ENCODE data around the gene KCNJ9.
"Not testable (repeated sequence)": the region's sequence is repeated elsewhere in the genome, so short reads cannot be mapped to it uniquely, and the experiment has no call there.

KCNJ9 gene

DNA sequence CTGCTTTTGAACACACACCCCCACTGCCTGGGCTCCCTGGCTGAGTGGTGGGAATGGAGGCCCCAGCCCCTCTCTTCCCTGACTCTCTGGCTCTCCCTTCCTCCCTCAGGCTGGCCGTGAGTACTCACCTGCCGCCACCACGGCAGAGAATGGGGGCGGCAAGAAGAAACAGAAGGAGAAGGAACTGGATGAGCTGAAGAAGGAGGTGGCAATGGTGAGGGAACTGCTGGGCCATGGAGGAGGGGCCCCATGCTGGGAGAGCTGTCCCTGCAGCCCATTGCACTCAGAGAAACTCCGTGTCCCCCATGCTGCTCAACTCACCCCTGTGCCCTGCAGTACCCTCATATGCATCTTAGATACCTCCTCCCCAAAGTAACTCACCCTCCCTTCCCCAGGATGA lies 39.5 kb downstream of the KCNJ9 start:
- DNase-seq (ENCODE audit: insufficient read length, low spot score) (no peak), FAIRE-seq (no peak)

DNA sequence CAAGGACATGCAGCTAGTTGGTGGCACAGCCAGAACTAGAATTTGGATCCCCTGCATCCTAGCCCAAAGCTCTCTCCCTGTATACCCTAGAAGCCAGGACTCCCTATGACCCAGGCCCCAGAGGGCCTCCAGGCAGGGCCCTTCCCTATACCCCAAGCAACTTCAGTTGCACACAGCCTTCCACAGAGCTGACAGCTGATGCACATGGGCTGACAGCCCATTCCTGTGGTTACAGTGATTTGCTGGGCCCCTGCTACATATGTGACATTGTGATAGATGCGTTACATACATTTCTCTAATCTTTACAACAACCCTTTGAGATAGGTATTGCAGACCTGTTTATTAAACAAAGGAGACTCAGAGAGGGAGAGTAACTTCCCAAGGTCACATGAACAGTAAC lies 40.0 kb downstream of the KCNJ9 start:
- no peak for FAIRE-seq

DNA sequence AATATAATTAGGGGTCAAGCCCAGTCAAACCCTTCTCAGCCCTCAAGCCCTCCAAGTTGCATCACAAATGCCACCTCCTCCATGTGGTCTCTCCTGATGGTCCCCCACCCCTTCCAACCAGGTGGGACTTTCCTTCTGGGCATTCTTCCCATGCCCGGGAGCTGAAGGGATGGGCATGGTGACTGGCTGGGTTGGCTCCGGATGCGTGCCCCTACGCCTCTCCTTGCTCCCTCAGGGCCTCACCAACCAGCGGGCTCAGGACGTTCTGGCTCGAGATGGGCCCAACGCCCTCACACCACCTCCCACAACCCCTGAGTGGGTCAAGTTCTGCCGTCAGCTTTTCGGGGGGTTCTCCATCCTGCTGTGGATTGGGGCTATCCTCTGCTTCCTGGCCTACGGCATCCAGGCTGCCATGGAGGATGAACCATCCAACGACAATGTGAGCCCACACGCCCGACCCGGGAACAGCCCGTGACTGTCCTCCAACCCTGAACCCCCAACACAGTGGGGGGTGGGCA lies 41.7 kb downstream of the KCNJ9 start:
- FAIRE-seq (no peak), DNase-seq (ENCODE audit: insufficient read length, low spot score) (no peak)

More for the DNA sequence above, 40.0 kb downstream of the KCNJ9 start:
- DNase-seq (ENCODE audit: insufficient read length, low spot score): no peak

DNA sequence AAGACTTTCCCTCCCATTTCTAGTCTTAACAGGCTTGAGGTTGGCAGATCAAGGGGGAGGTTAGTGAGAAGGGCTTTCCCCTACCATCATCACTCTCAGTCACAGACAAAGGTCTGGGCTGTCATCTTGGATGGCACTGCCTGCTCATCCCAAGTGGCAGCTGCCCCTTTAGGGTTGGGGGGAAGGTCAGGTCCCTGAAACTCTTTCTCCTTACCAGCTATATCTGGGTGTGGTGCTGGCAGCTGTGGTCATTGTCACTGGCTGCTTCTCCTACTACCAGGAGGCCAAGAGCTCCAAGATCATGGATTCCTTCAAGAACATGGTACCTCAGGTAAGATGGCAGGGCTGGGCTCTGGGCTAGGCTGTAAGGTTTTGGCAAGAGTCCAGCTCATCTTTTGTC lies 42.4 kb downstream of the KCNJ9 start:
- FAIRE-seq (no peak), DNase-seq (ENCODE audit: insufficient read length, low spot score) (no peak)

DNA sequence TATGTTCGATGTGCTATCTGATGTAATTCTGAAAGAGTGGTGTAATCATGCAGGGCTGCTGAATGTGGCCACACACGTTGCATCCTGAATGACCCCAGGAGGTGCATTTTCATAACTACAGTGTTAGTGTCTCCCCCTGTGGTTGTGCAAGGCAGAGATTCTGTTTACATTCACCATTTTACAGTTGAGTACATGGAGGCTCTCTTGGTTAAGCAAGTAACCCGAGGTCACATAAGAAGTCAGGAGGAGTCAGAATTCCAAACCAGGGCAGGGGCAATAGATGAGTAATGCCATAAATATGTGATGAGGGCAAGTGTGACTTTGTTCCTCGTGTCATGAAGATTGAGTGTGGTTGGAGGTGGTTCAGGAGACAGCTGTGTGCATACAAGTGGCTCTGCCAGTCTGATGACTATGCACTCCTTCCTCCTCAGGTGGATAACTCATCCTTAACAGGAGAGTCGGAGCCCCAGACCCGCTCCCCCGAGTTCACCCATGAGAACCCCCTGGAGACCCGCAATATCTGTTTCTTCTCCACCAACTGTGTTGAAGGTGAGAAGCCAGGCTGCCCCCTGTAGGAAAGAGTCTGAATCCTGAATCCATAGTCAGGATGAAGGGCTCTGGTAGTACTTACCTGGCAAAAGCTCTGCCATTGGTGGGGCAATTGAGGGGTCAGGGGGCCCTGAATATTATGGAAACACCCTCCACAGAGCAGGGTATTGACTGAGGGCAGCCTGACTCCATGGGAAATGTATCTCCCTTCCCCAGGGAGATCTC lies 43.6 kb downstream of the KCNJ9 start:
- peak; percentile 80 for DNase-seq (ENCODE audit: insufficient read length, low spot score)
- peak; percentile 75 for FAIRE-seq

DNA sequence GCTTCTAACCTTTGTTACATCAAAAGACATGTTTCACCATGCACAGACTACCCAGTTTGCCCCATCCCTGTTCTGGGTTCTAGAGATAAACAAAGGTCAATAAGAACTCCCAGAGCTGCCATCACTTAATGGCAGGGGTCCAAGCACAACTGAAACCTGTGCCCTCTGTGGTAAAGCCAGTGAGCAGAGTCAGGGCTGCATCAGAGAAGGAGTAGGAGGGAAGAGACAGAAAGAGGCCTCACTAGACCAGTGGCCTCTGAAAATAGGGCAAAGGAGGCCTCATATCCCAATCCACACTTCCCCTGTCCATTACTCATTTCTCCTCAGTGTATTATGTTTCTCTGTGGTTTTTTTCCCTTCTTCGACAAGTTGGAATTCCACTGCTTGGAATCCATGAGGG lies 44.4 kb downstream of the KCNJ9 start:
- DNase-seq (ENCODE audit: insufficient read length, low spot score) (peak; percentile 25), FAIRE-seq (no peak)

DNA sequence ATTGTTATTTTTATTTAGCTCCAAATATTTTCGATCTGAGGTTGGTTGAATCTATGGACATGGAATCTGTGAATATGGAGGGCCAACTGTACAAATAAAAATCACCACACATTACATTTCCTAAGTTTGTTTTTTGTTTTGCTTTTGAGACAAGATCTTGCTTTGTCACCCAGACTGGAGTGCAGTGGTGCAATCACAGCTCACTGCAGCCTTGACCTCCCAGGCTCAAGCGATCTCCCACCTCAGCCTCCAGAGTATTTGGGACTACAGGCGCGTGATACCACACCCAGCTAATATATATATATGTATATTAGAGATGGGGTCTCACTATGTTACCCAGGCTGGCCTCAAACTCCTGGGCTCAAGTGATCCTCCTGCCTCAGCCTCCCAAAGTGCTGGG lies 45.0 kb downstream of the KCNJ9 start:
- not testable (repeated sequence) for DNase-seq (ENCODE audit: insufficient read length, low spot score); FAIRE-seq

DNA sequence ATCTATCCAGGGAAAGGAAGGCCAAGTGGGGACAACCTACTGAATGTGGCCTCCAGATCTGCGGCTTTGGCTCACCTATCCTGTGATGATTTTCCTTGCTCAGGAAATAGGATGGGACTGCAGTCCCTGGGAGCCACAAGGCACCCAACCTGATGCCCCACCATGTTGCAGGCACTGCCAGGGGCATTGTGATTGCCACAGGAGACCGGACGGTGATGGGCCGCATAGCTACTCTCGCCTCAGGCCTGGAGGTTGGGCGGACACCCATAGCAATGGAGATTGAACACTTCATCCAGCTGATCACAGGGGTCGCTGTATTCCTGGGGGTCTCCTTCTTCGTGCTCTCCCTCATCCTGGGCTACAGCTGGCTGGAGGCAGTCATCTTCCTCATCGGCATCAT lies 46.0 kb downstream of the KCNJ9 start:
- DNase-seq (ENCODE audit: insufficient read length, low spot score) (no peak), FAIRE-seq (no peak)

DNA sequence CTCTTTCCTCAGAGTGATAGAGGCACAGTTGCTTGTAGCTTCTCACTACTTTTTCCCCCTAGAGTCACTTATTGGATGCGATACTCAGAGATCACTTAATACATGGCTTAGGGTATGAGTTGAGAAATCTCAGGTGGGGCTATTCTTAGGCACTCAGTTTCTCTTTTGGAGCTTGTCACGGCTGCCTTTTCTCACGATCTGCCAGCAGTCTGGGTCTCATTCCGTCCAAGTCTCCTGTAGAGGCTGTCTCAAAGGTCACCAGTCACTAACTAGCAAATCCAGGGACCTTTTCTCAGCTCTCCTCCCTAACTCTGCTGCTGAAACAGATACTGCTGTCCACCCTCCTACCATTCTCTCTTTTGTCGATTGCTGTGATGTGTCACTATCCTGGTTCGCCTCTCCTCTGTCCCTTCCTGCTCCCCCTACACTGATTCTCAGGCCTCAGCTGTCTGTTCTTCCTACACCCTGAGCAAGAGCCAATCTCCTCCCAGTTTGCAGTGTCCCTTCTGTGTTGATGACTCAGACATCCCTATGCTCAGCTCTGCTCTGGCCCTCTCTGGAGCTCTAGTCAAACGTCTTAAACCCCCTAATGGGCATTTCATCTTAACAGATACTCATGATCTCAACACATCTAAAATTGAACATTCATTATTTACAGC lies 46.7 kb downstream of the KCNJ9 start:
- FAIRE-seq: no peak

DNA sequence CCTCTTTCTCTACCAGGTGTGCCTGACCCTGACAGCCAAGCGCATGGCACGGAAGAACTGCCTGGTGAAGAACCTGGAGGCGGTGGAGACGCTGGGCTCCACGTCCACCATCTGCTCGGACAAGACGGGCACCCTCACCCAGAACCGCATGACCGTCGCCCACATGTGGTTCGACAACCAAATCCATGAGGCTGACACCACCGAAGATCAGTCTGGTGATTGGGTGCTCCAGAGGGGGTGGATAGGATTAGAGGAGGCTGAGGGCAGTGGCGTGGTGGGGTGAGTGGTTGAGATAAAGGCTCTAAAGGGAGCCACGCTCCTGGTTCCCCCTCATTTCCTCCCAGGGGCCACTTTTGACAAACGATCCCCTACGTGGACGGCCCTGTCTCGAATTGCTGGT lies 47.3 kb downstream of the KCNJ9 start:
- no peak for FAIRE-seq
- no peak for DNase-seq (ENCODE audit: insufficient read length, low spot score)

More for the DNA sequence above, 46.7 kb downstream of the KCNJ9 start:
- no peak for DNase-seq (ENCODE audit: insufficient read length, low spot score)

DNA sequence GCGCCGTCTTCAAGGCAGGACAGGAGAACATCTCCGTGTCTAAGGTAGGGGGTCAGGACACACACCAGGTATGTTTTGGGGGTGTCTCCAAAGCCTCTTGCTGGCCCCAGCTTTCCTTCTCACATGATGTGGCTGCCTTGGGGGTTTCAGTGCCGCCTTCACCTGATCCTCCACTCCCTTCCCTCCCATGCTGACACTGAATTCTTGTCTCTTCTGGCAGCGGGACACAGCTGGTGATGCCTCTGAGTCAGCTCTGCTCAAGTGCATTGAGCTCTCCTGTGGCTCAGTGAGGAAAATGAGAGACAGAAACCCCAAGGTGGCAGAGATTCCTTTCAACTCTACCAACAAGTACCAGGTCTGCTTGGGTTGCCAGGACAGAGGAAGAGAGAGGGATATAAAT lies 47.7 kb downstream of the KCNJ9 start:
- DNase-seq (ENCODE audit: insufficient read length, low spot score) (no peak), FAIRE-seq (no peak)

DNA sequence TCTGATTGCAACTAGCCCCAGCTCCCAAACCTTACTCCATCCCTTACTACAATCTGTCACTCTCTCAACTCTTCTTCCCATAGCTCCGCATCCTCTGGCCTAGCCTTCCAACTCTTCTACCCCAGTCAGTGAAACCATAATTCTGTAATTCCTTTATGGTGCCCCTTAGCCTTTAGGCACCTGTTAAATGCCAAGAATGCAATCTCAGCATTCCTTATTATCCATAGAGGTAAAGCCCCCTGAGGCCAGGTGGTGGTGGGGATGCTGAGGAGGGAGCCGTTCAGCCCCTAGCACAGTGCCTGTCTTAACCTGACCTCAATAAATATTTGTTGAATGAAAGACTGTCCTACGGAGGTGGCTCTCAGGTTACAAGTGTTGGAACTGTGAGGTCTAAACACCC lies 48.2 kb downstream of the KCNJ9 start:
- no peak for FAIRE-seq
- no peak for DNase-seq (ENCODE audit: insufficient read length, low spot score)

DNA sequence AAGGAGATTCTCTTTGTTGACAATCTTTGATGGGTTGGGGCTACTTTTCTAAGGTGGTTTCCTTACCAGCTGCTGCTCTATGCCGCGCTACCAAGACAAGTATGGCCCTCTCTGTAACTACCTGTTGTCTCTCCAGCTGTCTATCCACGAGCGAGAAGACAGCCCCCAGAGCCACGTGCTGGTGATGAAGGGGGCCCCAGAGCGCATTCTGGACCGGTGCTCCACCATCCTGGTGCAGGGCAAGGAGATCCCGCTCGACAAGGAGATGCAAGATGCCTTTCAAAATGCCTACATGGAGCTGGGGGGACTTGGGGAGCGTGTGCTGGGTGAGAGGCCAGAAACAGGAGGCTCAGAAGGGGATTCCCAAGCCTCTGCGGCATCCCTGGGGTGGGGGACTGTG lies 48.6 kb downstream of the KCNJ9 start:
- DNase-seq (ENCODE audit: insufficient read length, low spot score): no peak

DNA sequence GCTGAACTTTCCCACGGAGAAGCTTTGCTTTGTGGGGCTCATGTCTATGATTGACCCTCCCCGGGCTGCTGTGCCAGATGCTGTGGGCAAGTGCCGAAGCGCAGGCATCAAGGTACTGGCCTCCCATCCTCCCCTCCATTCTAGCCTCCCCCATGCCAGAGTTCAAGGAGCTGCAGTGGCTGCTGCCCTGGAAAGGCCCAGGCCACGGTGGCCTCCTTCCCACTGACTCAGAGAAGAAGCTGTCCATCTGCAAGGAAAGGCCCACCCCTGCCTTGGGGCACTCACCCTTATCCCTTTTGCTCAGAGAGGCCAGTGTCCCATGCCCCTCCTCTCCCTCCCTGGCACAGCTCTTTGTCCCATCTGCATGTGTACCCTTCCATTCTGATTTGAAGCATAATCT lies 49.1 kb downstream of the KCNJ9 start:
- FAIRE-seq (no peak), DNase-seq (ENCODE audit: insufficient read length, low spot score) (no peak)

More for the DNA sequence above, 48.6 kb downstream of the KCNJ9 start:
- no peak for FAIRE-seq

DNA sequence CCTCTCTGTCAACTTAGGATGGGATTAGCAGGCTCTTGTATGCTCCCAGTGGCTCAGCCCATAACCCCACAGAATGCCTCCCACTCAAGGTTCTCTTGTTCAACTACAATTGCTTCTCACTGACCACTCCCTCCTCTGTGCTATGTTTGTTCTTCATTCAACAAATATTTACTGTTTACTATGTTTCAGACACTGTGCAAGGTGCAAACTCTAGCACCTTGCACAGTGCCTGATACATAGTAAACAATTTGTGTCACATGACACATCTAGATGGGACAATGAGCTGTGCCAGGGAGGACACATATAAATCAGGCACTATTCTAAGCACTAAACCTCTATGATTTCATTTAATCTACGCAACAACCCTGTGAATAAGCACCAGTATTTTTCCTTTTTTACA lies 49.6 kb downstream of the KCNJ9 start:
- no peak for FAIRE-seq

DNA sequence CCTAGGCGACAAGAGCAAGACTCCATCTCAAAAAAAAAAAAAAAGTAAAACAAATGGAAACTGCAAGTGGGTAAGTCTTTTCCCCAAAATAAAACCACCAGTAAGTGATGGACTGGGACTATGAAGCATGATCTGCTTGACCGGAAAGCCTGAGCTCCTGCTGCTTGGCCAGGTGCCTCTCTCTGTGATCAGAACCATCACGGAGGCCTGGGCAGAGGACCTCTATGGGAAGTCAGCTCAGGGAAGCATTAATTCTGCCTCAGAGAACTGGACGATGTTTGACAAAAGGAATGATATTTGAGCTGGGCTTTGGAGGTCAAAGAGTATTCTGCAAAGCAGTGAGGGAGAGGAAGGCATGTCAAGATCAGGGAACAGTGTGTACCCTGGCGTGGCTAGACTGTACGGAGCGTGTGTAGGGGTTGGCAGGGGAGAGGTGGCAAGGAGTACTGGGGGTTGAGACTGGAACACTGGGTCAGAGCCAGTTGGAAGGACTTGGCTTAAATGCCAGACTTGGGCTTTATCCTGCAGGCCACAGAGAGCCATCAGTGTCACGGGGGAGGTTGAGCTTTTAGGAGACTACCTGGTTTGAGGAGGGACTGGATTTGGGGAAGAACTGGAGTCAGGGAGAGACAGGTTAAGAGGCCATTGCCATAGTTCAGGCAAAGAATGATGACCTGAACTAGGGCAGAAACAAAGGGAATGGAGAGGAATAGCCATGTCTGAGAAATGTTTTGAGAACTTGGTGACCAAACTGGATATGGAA lies 50.6 kb downstream of the KCNJ9 start:
- FAIRE-seq: no peak
- no peak for DNase-seq (ENCODE audit: insufficient read length, low spot score)

More for the DNA sequence above, 49.6 kb downstream of the KCNJ9 start:
- DNase-seq (ENCODE audit: insufficient read length, low spot score): no peak

DNA sequence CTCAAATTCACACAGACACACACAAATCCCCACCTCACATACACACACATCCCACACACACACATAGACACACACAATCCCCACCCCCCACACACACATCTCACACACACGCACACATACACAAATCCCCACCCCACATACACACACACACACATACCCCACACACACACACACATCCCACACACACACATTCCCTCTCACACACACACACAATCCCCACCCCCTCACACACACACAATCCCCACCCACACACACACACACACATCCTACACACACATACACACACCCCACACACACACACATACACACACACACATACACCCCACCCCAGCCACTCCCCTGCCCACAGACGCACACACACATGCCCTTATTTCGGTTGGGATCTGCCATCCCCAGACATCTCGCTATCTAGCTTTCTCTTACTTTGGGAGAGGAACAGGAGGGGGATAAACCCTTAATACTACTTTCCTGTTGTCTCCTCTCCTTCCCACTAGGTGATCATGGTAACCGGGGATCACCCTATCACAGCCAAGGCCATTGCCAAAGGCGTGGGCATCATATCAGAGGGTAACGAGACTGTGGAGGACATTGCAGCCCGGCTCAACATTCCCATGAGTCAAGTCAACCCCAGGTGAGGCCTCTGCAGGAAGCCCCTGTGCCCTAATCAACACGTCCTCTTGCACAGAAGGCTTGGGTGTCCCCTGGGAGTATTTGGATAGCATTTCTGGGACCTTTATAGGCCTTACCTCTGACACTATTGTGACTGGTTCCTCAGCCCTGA lies 52.8 kb downstream of the KCNJ9 start:
- no peak for DNase-seq (ENCODE audit: insufficient read length, low spot score)
- FAIRE-seq: peak; percentile 46

DNA sequence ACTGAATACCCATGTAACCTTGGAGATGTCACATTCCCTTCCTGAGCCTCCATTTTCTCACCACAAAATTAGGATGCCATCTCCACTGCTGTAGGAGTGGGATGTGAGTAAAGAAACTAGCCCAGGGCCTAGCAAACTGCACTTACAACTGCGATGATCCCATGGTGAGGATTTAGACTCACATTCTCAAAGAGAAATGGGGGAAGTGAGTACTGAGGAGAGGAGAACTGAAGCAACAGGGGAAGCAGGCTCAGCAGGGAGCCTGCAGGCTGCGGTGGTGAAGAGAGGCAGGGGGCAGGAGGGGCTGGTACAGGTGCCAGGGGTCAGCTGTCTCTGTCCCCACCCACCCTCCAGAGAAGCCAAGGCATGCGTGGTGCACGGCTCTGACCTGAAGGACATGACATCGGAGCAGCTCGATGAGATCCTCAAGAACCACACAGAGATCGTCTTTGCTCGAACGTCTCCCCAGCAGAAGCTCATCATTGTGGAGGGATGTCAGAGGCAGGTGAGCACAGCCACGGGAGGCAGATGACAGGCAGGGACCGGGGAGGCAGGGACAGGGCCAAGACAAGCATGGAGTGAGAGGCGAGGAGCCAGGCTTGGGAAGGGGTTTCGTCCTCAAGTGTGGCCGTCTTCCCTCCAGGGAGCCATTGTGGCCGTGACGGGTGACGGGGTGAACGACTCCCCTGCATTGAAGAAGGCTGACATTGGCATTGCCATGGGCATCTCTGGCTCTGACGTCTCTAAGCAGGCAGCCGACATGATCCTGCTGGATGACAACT lies 53.6 kb downstream of the KCNJ9 start:
- no peak for FAIRE-seq
- DNase-seq (ENCODE audit: insufficient read length, low spot score): no peak

DNA sequence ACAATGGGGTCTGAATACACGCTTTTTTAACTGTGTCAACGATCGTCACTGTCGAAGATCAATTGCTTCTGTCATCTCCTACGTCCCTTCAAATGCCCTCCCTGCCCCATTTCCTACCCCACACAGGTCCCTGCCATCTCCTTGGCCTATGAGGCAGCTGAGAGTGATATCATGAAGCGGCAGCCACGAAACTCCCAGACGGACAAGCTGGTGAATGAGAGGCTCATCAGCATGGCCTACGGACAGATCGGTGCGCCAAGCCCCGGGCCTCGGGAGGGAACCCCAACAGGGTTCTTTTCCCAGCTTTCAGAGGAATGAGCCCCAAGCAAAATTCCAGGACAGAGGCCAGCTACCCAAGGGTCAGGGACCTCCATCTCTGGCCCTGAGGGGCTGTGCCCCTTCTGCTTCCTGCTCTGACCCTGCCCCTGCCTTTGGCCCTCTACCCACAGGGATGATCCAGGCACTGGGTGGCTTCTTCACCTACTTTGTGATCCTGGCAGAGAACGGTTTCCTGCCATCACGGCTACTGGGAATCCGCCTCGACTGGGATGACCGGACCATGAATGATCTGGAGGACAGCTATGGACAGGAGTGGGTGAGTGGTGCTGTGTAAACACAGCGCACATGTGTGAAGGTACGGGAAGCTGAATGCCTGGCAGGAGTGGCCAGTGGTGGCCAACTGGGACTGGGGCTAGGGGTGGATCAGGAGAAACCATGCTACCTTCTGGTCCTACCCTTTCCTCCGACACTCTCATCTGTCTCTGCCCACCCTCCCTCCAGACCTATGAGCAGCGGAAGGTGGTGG lies 55.0 kb downstream of the KCNJ9 start:
- no peak for DNase-seq (ENCODE audit: insufficient read length, low spot score)
- FAIRE-seq: no peak

Data from HTR-8/SVneo (cell line).